ENCODE measurements around the gene PLCXD3. TPM values are rescaled to one million over a fixed set of nuclear protein-coding genes. Genes with fewer than 3 reads are reported as not detected.
"Not testable (repeated sequence)": the region's sequence is repeated elsewhere in the genome, so short reads cannot be mapped to it uniquely, and the experiment has no call there.

PLCXD3 gene
- total RNA-seq, 1 donor from 2014 or later = 0.20 TPM

GRCh38 chr5:41493490-41494126 lies 16.8 kb downstream of the PLCXD3 start:
- not testable (repeated sequence) for DNase-seq (ENCODE audit: low read depth, low spot score)

DNA sequence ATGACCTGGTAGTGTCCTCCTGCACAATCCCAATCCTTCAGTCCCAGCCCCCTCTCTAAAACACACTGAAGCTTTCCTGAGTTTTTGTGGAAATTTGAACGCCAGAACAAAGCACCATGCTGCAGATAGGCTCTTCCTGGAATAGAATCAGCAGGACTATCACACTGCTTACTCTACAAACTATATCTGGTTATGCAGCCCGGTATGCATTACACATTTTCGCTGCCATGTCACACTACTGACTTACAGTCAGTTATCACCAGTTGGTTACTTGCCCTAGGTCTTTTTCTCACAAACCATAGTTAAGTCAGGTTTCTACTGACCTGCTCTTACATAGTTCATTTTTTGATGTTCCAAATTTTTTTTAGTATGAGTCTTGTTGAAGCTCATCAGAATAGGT lies 24.9 kb downstream of the PLCXD3 start:
- DNase-seq (ENCODE audit: low read depth, low spot score) = no peak

DNA sequence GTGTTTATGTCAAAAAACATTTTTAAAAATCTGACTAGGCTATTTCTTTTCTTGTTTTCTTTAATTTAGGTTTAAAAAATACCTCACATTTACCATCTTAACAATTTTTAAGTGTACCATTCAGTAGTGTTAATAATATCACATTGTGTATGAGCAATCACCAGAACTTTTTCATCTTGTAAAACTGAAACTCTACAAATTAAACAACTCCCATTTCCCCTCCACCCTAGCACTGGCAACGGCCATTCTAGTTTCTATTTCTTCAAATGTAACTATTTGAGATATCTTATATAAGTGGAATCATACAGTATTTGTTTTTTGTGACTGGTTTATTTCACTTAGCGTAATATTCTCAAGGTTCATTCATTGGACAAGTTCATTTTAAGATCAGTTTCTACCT lies 27.7 kb downstream of the PLCXD3 start:
- DNase-seq (ENCODE audit: low read depth, low spot score) = no peak

DNA sequence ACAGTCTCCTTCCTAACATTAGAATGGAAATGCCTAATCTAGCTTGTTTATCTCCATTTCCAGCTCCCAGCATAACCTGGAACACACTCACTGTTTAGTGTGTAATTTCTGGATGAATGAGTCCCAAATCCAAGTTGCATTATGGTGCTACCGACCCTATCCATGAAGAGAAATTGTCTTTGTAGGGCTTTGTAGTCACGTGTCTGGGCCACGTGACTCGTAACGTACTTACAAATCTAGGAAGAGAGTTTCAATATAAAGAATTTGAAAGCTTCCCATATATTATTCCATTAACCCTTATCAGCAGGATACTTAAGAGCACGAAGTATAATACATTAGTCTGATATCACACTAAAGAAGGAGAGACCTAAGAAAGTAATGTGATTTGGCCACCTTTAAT lies 28.2 kb downstream of the PLCXD3 start:
- no peak for DNase-seq (ENCODE audit: low read depth, low spot score)

GRCh38 chr5:41471571-41472208 lies 38.7 kb downstream of the PLCXD3 start:
- not testable (repeated sequence) for DNase-seq (ENCODE audit: low read depth, low spot score)

GRCh38 chr5:41465493-41466171 lies 44.8 kb downstream of the PLCXD3 start:
- no peak for DNase-seq (ENCODE audit: low read depth, low spot score)

DNA sequence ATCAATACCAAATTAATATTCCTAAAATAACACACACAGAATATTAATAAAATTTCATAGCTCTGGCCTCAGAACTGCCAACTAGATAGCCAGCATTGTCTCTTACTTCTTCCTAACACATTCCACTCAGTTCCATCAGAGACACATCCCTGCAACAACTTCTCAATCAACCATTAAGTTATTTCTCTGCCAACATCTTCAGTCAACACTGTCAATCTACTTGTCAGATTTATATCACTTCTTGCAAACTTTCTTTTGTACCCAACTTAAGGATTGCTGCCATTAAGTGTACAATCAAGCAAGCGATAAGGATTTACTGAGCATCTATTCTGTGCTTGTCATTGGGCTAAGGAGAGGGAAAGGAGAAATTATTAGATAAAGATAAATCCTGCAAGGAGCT lies 50.8 kb downstream of the PLCXD3 start:
- DNase-seq (ENCODE audit: low read depth, low spot score) = no peak

GRCh38 chr5:41457094-41457493 lies 53.3 kb downstream of the PLCXD3 start:
- no peak for DNase-seq (ENCODE audit: low read depth, low spot score)

DNA sequence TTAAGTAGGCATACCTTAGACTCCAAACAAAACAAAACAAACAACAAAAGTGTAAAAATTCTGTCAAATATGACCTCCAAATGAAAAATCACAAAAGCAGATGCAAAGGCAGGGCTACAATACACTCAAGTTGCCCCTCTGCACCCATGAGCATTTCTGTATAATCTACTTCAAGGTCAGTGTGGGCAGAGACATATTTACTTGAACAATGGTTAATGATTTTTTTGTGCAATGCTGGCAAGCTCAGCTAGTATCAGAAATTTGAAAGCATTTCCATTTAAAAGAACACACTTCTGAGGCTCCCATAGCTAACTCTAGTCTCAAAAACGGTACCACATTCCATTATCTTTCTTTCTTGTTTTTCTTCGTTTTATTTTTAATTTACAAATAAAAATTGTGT lies 57.9 kb downstream of the PLCXD3 start:
- DNase-seq (ENCODE audit: low read depth, low spot score) = no peak

GRCh38 chr5:41447650-41448510 lies 62.5 kb downstream of the PLCXD3 start:
- DNase-seq (ENCODE audit: low read depth, low spot score) = no peak

DNA sequence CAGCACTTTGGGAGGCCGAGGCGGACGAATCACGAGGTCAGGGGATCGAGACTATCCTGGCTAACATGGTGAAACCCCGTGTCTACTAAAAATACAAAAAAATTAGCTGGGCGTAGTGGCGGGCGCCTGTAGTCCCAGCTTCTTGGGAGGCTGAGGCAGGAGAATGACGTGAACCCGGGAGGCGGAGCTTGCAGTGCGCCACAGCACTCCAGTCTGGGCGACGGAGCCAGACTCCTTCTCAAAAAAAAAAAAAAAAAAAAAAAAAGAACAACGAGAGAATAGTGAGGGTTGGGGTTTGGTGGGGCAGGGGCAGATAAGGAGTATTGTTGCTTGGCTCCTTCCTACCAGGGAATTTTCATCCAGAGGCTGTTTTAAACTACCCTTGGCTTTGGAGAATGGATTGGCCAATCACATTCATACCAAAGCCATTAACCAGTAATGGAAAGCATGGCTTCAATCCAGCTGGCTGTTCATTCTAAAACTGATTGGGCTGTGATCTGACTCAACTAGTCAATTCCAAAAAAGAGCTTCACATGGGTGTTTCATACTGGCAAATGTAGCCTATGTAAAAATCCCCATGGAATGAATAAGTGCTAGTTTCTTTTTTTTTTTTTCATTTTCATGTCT lies 64.4 kb downstream of the PLCXD3 start:
- no peak for DNase-seq (ENCODE audit: low read depth, low spot score)

- no peak for DNase-seq (ENCODE audit: low read depth, low spot score)
Measured at GRCh38 chr5:41435276-41435675, 75.1 kb downstream of the PLCXD3 start.

DNA sequence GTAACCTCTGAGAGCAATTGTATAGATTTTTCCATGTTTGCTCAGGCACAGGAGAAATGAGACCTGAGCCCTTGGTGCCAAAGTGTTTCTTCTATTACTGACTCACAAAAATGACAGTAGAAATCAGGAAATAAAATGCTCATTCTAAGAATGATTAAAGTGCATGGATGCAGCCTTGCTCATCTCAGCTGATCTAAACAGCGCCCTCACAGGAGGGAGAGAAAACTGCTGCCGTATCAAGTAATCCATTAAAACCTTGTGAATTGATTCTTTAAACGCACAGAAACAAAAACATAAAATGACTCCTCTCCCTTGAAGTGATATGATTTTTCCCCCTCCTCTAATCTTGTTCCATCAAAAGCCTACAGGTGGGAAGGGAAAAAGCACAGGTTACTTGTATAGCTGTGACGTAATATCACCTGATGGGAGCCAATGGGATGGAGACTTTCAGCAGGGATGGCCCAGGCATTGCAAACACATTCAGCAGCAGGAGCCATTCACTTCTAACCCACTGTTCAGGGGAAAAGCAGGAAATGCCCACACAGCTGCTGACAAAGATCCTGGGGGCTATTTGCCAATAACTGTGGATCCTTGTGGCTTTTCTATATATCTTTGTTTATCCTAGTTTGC lies 76.7 kb downstream of the PLCXD3 start:
- DNase-seq (ENCODE audit: low read depth, low spot score) = no peak

DNA sequence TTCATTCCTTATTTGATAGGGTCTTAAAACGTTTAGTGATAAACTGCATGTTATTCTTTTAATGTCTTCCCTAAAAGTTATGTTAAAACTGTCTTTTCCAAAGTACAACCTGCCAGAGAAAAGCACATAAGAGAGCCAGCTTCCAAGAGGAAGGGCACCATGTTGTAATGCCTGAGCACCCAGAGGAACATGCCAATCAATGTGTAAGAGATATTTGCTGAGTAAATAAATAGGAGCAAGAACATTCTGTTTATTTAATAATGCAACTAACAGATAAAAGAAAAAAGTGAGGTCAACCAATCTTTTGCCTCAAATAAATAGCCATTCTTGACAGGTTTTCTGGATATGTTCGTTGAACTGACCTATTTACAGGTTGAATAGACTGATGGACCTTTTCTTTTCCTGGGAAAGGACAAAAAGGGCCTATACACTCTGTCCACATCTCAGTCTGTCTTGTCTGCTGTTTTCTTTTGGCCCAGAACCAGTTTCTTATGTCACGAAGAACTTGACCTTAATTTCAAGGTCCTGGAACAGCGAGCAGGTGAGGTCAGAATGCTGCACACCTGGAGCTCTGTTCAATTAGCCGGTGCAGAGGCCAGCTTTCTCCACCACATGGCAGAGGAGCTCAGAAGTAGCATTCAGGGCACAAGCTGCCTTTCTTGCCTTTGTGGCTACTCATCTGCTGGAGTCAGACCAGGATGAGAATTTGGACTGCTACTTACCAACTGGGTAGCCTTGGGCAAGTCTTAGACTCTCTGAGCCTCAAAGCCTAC lies 77.7 kb downstream of the PLCXD3 start:
- no peak for DNase-seq (ENCODE audit: low read depth, low spot score)

DNA sequence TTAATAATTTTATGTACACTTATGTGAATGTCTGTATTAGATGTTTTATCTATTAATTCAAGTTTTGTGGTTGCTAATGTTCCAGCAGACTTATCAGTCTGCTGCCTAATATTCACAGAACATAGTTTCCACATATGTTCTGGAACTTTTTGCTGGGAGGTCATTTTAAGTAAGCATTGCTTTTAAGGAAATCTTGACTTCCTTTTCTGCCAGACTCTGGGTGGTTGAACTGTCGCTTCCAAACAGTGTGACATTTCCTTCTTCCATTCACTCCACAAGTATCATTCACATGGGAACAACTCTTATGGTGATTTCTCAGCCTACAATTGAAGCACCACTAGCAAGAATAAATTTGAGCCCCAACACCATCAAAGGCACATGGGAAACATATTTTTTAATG lies 82.9 kb downstream of the PLCXD3 start:
- DNase-seq (ENCODE audit: low read depth, low spot score) = no peak

DNA sequence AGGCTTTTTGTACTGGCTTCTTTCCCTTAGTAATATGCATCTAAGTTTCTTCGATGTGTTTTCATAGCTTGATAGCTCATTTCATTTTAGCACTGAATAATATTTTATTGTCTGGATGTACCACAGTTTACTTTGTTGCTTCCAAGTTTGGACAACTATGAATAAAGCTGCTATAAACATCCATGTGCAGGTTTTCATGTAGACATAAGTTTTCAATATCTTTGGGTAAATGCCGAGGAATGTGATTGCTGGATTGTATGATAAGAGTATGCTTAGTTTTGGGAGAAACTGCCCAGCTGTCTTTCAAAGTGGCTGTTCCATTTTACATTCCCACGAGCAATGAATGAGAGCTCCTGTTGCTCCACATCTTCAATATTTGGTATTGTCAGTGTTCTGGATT lies 84.7 kb downstream of the PLCXD3 start:
- no peak for DNase-seq (ENCODE audit: low read depth, low spot score)

- DNase-seq (ENCODE audit: low read depth, low spot score) = no peak
Measured at GRCh38 chr5:41420492-41421067, 89.8 kb downstream of the PLCXD3 start.

DNA sequence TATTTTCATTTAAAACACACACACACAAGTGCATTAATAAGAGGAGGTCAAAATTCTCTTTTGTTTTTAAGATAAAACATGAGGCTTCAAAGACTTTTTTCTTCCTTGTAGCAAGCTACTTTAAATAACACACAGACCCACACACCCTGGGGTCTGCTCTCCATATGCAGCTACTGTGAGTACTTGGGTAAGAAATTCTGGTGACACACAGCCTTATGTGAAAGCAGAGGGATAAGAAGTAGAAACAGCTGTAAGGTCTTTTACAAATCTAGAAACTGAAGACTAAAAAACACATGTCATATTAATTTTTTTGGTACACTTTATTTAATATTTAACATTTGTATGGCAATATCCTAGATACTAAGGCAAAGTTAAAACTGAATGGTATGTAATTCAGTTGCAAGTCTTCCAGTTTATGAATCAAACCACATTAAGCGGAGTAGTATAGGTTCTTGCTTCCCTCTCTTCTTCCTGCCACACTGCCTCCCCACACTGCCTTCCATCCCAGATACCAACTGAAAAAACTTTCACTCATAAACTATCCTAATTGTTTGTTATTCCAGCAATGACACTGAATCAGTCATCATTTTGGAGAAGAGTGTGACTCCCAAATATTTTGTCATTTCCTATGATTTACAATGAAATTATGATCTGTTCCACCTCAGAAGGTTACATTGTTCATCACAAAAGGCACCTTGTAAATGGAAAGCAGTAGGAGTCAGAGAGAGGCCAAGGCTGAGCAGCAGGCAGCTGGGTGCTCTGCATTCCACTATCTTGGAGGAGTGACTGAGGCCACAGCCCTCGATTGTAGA lies 92.0 kb downstream of the PLCXD3 start:
- DNase-seq (ENCODE audit: low read depth, low spot score) = no peak

- DNase-seq (ENCODE audit: low read depth, low spot score) = no peak
Measured at GRCh38 chr5:41416336-41416735, 94.1 kb downstream of the PLCXD3 start.

Measured in pulmonary artery endothelial cell (primary cell).